HCT116 (cell line): Measurements from ENCODE around the gene TFPT.

Experiments
- CTCF ChIP-seq, 3 experiments: fragments of 200-600 bp in 1 of 3; sonication (generic) in 1 of 3; IDR thresholded peaks in 2 of 3; conservative IDR thresholded peaks in 1 of 3; 2 replicates each; pipeline ENCODE4 v1.5.1; 2012 to 2017; ENCODE audit warnings: low read depth in 2 of 3, low read length in 2 of 3, antibody characterized with exemption in 1 of 3, borderline replicate concordance in 1 of 3, control low read depth in 1 of 3, mild to moderate bottlenecking in 1 of 3, mixed read lengths in 1 of 3, mixed run types in 1 of 3, moderate library complexity in 1 of 3; ENCODE audit not compliant: insufficient read depth in 1 of 3
- EZH2 ChIP-seq: fragments of 200-600 bp; sonication (generic); IDR thresholded peaks from 2 replicates; pipeline ENCODE4 v1.6.1; 2017; ENCODE audit warnings: antibody characterized with exemption, mixed run types
- EZH2phosphoT487 ChIP-seq: fragments of 200-600 bp; IDR thresholded peaks from 2 replicates; pipeline ENCODE4 v1.6.1; 2018; ENCODE audit warnings: antibody characterized with exemption, borderline replicate concordance
- JUND ChIP-seq: IDR thresholded peaks from 2 replicates; pipeline ENCODE4 v1.6.1; 2012
- MAX ChIP-seq: IDR thresholded peaks from 2 replicates; pipeline ENCODE4 v1.6.1; 2012
- POLR2A ChIP-seq: IDR thresholded peaks from 2 replicates; pipeline ENCODE4 v1.7.0; 2011; ENCODE audit warnings: borderline replicate concordance; ENCODE audit not compliant: insufficient read depth, insufficient read length; ENCODE audit errors: extremely low read depth
- POLR2AphosphoS5 ChIP-seq: IDR thresholded peaks from 2 replicates; pipeline ENCODE4 v1.6.1; 2011; ENCODE audit warnings: mild to moderate bottlenecking, low read depth, low read length, moderate library complexity
- RAD21 ChIP-seq: IDR thresholded peaks from 2 replicates; pipeline ENCODE4 v1.6.1; 2012; ENCODE audit warnings: low read depth, mild to moderate bottlenecking
- REST ChIP-seq: IDR thresholded peaks from 2 replicates; pipeline ENCODE4 v1.6.1; 2012; ENCODE audit warnings: low read depth
- SIN3A ChIP-seq: IDR thresholded peaks from 2 replicates; pipeline ENCODE4 v1.6.1; 2012; ENCODE audit warnings: low read depth
- SP1 ChIP-seq: IDR thresholded peaks from 2 replicates; pipeline ENCODE4 v1.6.1; 2012; ENCODE audit warnings: low read depth
- YY1 ChIP-seq: IDR thresholded peaks from 2 replicates; pipeline ENCODE4 v1.6.1; 2011; ENCODE audit warnings: low read length, low read depth, moderate library complexity, mild to moderate bottlenecking; ENCODE audit not compliant: insufficient replicate concordance; ENCODE audit errors: extremely low read depth
- ZNF274 ChIP-seq: fragments of 200-500 bp; sonication (Bioruptor generic); IDR thresholded peaks from 2 replicates; pipeline ENCODE4 v1.6.1; 2014; ENCODE audit warnings: mild to moderate bottlenecking, low read depth, low read length, inconsistent platforms

GRCh38 chr19:54115109-54116063, at the start of gene TFPT, which contains the start of gene PRPF31:
- TF ChIP-seq CTCF (IDR thresholded peaks at IDR 0.05 in 2 of 3, conservative IDR thresholded peaks at IDR 0.05 in 1 of 3; ENCODE audit: borderline replicate concordance in 1 of 3, insufficient read depth in 1 of 3, low read depth in 2 of 3, low read length in 2 of 3) = no peak
- no peak for TF ChIP-seq ZNF274
- TF ChIP-seq MAX = peak; percentile 81
- TF ChIP-seq EZH2 = no peak
- peak; percentile 84 for TF ChIP-seq POLR2AphosphoS5
- TF ChIP-seq EZH2phosphoT487 = no peak
- no peak for TF ChIP-seq REST
- peak; percentile 28 for TF ChIP-seq POLR2A
- no peak for TF ChIP-seq RAD21
- peak; percentile 98 for TF ChIP-seq SP1
- no peak for TF ChIP-seq JUND
- TF ChIP-seq SIN3A = peak; percentile 57
- peak; percentile 59 for TF ChIP-seq YY1
